Vagina (tissue), 2 donors: Measurements from ENCODE around the gene ATP2B2.

Experiments
- CTCF ChIP-seq, 3 experiments: fragments of 450-650 bp in 2 of 3; fragments of 200-600 bp in 1 of 3; sonication (generic) in 1 of 3; IDR thresholded peaks; one replicate each; pipeline ENCODE4 v1.5.1; 2017 to 2019; ENCODE audit warnings: antibody characterized with exemption in 3 of 3, mild to moderate bottlenecking in 2 of 3, moderate library complexity in 2 of 3
- POLR2A ChIP-seq, 2 donors: fragments of 450-650 bp; IDR thresholded peaks; one replicate each; pipeline ENCODE4 v1.6.1; 2017; ENCODE audit warnings: antibody characterized with exemption in 2 of 2, mild to moderate bottlenecking in 2 of 2, moderate library complexity in 2 of 2
- POLR2AphosphoS5 ChIP-seq, 2 donors: sonication (generic); formaldehyde crosslinking; IDR thresholded peaks; one replicate each; pipeline ENCODE4 v1.9.0; 2017; ENCODE audit warnings: antibody characterized with exemption in 2 of 2, mild to moderate bottlenecking in 2 of 2, low read depth in 1 of 2; ENCODE audit not compliant: insufficient read depth in 1 of 2

DNA sequence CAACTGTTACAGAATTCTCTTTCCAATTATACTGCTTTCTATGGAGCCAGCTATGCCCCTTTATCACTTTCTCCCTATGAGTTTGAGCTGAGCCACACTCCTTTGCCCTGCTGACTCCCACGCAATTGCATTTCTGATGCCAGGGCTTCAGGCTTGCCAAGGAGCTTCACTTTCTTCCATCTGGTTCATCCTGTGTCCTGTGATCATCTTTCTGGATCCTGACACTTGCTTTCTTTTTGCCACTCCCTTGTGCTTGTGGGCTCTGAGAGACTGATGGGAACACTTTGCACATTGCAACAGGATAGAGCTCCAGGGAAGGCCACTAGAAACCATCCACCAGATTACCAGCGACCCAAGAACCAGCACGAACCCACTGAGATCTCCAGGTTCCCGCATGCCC lies 107.5 kb downstream of the ATP2B2 start:
- TF ChIP-seq CTCF (IDR thresholded peaks at IDR 0.05) (no peak), POLR2AphosphoS5 (IDR thresholded peaks at IDR 0.05; ENCODE audit: insufficient read depth in 1 of 2, low read depth in 1 of 2) (no peak), POLR2A (IDR thresholded peaks at IDR 0.05) (no peak)
